NT2/D1 (cell line): ENCODE measurements around the gene GPC6.

ENCODE experiments used
- SUZ12 ChIP-seq: IDR thresholded peaks from 2 replicates; pipeline ENCODE4 v1.6.1; 2011; ENCODE audit not compliant: insufficient read length, insufficient read depth; ENCODE audit errors: extremely low read depth
- YY1 ChIP-seq: IDR thresholded peaks from 2 replicates; pipeline ENCODE4 v1.6.1; 2011; ENCODE audit not compliant: insufficient read length, insufficient read depth
- ZNF274 ChIP-seq: IDR thresholded peaks from 2 replicates; pipeline ENCODE4 v1.6.1; 2011; ENCODE audit warnings: mild to moderate bottlenecking, low read depth, low read length

GRCh38 chr13:93788456-93788855 is 561.8 kb downstream of the GPC6 start:
- TF ChIP-seq YY1 (no peak), ZNF274 (no peak), SUZ12 (no peak)
